AML-193 (cell line): ENCODE measurements around the gene XPOT.

Experiments used
- DNase-seq, 2 experiments: peaks; one replicate each; lab custom pipeline; 2025; lab: John Stamatoyannopoulos, UW

XPOT gene

DNA sequence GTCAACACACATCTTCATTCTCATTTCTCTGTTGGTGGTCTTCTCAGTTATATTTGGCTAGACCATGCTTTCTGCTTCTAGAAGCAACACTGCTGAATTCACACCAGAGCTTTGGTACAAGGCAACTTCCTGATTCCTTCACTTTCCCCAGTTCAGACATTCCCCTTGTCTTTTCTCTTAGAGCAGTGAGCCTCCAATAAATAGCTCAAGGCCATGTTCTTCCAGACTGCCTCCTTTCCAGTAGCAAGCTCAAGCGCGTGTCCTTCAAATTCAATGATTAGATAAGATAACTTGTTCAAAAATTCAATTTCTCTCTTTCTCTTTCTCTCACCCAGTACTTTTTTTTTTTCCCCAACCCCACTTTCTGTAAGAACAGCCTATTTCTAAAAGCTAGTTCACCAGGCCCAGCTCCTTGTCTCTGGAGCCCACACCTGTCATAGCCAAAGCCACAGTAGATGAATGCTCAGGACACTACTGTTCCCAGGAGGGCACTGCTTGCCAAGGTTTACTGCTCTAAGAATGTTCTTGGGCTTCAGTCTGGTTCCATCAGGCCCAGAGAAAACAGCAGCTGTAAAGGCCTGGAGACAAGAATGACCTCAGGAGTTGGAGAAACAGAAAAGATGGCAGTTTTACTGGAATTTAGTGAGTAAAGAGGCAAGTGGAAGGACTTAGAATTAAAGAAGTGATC is 65.4 kb downstream of the XPOT start:
- DNase-seq: no peak

DNA sequence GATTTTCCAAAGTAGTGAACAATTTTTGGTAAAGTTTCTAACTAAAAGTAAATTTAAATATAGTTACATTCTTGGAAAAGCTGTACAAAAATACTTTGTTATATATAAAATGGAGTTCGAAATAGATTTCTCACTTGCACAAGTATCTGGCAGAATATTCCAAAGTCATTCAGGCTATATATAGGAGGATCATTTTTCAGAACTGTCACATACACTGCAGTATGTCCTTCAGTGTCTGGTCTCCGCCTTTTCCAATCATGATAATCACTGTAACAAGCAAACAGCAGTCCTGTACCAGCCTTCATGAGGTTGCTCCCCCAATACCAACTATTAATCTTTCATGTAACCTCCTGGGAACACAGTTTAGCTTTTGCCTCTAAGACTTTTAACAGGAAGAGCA is 66.3 kb downstream of the XPOT start:
- no peak for DNase-seq

DNA sequence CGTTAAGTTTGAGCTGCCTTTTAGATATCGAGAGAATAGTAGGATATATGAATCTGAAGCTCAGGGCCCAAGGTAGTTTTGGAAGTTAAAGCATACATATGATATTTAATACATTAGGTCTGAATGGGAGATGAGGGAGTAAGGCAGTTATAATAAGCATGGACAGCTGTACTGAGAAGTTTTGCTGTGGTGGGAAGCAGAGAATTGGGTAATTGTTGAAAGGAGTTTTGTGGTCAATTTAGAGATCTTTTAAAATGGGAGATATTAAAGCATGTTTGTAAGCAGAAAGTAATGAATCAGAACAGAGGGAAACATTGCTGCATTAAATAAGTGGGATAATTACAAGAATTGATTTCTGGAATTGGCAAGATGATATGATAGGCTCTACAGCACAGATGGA is 69.0 kb downstream of the XPOT start:
- DNase-seq: no peak

DNA sequence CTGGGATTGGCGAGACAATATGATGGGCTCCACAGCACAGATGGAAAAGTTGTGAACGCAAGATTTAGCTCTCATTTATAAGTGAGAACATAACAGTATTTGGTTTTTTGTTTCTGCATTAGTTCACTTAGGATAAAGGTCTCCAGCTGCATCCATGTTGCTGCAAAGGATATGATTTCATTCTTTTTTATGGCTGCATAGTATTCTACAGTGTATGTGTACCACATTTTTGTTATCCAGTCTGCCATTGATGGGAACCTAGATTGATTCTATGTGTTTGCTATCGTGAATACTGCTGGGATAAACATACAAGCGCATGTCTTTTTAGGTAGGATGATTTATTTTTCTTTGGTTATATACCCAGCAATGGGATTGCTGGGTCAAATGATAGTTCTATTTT is 71.3 kb downstream of the XPOT start:
- DNase-seq: no peak

DNA sequence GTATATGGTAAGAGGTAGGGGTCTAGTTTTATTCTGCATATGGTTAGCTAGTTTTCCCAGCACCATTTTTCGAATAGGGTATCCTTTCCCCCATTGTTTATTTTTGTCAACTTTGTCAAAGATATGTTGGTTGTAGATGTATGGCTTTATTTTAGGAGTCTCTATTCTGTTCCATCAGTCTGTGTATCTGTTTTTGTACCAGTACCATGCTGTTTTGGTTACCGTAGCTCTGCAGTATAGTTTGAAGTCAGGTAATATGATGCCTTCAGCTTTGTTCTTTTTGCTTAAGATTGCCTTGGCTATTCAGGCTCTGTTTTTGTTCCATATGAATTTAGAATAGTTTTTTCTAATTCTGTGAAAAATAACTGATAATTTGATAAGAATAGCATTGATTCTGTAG is 72.7 kb downstream of the XPOT start:
- DNase-seq: no peak

DNA sequence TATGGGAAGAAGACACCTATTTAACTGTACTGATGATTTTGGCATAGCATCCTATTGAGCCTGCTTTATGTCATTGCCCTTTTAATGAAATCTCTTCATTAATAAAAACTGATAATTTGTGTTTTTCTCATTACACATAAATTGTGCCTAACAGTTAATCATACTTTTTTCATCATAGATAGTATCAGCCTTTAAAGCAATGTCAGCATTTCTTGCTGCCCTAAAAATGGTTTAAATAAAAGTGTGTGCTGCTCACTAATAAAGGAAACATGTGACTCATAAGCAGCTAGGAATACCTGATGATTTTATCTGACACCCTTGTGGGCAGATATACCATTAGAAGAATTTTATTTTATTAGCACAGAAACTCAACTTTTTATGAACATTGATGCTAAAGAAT is 74.5 kb downstream of the XPOT start:
- DNase-seq: no peak

DNA sequence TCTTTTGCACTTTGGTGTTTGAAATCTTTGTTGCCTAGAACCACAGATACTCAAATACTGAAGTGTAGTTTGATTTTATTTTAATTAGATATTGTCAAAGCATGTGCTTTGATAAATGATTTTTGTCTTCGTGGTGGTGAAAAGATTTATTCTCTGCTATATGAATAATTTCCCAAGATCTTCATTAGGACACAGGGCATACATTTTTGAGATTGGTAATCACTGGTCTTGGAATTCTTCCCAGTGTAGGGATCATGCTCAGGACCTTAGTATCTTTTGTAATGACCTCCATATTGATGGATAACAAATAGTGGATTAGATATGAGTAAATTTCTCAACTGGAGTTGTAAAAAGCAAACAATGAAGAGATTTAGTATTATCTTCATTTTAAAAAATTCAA is 76.0 kb downstream of the XPOT start:
- no peak for DNase-seq

DNA sequence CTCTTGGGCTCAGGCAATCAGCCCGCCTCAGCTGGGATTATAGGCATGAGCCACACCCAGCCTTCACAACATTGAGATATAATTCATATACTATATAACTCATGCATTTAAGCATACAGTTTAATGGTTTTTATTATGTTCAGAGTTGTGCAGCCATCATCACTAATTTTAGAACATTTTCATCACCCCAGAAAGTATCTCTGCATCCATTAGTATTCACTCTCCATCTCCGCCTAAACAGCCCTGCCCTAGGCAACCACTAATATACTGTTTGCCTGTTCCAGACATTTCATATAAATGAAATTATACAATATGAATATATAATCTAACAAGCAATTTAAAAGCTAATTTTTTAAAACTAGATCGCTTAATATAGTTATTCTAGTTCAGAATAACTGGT is 82.5 kb downstream of the XPOT start:
- no peak for DNase-seq

DNA sequence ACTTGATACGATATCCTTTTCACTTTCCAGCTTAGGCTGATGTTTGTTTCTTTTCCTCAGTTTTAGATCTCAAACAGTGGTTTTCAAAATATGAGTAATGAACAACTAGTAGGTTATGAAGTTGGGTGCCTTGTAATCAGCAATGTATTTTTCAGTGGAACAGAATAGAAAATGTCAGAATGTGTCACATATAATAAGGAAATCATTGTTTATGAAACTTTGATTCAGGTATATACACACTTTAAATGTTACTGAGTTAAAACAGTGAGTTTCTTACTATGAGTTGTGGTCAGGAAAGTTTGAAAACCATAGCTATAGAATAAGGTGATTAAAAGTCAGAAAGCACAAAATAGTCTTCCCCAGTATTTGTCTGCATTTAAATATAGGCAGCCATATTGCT is 87.5 kb downstream of the XPOT start:
- no peak for DNase-seq

DNA sequence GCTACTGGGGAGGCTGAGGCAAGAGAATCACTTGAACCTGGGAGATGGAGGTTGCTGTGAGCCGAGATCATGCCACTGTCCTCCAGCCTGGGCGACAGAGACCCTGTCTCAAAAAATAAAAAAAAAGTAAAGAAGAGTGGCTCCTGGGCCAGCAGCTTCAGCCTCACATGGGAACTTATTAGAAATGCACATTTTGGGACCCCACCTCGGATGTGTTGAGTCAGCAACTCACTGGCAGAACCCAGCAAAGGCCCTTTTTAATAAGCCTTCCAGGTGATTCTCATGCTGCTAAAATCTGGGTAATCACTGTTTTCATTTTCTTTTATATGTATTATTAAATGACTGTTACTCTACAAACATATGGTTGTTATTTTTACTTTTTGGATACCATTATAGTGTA is 89.3 kb downstream of the XPOT start:
- DNase-seq: no peak

DNA sequence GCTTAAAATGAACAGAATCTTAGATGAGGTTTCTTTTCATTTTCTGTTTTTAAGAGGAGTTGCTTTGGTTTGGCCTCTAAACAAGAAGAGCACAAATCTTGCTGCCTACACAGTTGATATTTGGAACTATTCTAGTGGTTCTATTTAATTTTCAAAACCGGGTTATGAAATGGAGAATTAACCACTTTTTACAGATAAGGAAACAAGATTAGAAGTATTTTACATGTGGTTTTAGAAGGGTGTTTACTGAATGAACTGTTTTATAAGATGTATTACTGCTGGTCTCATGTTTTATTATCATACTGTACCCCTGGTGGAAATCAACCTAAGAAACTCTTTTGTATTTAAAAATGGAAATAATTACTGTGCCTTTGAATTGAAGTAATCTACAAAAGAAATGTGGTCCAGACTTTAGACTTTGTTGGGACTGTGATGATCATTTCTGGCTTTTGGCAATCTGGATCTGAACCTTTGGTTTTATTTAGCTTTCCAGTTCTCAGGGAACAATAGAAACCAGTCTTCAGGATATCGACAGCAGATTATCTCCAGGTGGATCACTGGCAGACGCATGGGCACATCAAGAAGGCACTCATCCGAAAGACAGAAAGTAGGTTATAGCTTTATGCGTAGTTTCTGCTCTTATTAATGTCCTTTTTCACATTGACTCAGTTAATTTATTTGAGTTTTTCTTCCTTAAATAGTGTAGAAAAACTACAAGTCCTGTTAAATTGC is 91.0 kb downstream of the XPOT start:
- no peak for DNase-seq

DNA sequence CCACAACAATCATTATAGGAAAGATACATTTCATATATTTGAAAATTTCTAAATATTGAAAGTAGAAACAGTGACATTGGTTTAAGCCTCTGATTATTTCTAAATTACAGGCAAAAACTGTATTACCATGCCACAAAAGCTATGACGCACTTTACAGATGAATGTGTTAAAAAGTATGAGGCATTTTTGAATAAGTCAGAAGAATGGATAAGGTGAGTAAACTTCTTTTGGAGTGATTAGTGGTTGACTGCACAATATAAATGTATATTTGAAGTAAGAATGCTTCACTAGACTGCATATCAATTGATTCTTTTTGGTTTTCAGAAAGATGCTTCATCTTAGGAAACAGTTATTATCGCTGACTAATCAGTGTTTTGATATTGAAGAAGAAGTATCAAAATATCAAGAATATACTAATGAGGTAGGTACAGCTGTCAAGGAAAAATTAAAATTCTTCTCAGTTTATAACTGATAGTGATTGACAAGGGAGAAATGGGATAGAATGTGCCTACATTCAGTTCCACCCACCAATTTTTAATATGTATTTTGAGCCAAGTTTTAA is 92.7 kb downstream of the XPOT start:
- no peak for DNase-seq

DNA sequence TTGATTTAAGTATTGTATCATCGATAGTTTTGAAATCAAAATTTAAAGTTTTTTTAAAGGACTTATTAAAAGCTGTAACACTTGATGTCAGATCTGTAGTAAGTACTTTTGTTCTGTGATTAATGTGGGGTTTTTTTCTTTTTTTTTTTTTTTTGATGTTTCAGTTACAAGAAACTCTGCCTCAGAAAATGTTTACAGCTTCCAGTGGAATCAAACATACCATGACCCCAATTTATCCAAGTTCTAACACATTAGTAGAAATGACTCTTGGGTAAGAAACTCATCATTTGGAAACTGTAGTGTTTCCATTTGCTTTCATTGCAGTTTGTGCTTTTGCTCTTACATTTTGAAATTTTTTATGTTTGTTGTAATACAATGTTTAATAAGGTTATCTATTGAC is 93.3 kb downstream of the XPOT start:
- no peak for DNase-seq

DNA sequence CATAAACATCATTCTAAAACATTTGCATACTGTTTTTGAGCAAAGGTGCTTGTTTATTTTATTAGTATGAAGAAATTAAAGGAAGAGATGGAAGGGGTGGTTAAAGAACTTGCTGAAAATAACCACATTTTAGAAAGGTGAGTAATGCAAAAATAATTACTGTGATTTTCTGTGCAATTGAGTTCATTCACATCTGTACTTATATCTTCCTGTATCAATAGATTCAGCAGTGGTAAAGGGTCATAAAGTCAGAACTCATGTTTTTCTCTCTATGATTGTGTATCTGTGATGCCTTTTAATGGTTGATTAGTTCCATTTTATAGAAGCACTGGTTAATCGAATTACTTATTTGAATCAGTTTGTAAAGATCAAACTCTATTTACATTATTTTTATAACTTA is 93.7 kb downstream of the XPOT start:
- DNase-seq: no peak

DNA sequence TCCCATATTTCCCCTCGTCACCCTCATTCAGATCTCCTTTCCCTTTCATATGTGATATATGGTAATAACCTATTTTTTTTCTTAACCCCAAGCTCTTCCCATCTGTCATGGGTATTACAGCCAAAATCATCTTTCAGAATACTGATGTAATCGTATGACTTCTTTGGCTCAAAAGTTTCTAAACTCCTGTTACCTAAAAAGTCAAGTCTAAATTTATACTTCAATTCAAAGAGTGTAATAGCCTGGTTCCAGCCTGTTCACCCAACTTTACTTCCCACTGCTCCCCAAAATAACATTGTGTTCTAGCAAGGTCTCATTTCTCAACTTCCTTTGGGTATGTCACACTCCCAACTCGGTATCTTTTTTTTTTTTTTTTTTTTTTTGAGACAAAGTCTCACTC is 96.2 kb downstream of the XPOT start:
- DNase-seq: peak; percentile 75 to 78
